CD14-positive monocyte (primary cell): ENCODE results near the gene CDHR2. TPM values are rescaled to one million over a fixed set of nuclear protein-coding genes. Genes with fewer than 3 reads are reported as not detected.

ENCODE experiments used
- DNase-seq, 3 donors: peaks; one replicate each; pipeline ENCODE4 v3.0.0-alpha.2; 2011 to 2022
- H2AFZ ChIP-seq: 2 replicates; pipeline ENCODE4 v1.6.0; 2012; ENCODE audit warnings: mild to moderate bottlenecking, low read depth, low read length, inconsistent platforms; ENCODE audit not compliant: insufficient read depth, poor library complexity, severe bottlenecking
- H3K27ac ChIP-seq, 2 donors: 1 replicate in 1 of 2; 2 replicates in 1 of 2; pipeline ENCODE4 v1.5.1; 2012 to 2013; ENCODE audit warnings: low read length in 2 of 2, control low read depth in 1 of 2, inconsistent platforms in 1 of 2, low read depth in 1 of 2, mild to moderate bottlenecking in 1 of 2
- H3K27me3 ChIP-seq, 2 donors: one replicate each; pipeline versions ENCODE4 v1.6.0 to v1.6.1; 2011 to 2013; ENCODE audit warnings: low read length in 2 of 2; ENCODE audit not compliant: control insufficient read depth in 2 of 2, insufficient read depth in 2 of 2
- H3K36me3 ChIP-seq, 2 donors: replicated peaks in 1 of 2; 1 replicate in 1 of 2; 2 replicates in 1 of 2; pipeline versions ENCODE4 v1.5.1 to v1.6.1; 2012 to 2013; ENCODE audit warnings: low read length in 2 of 2, control low read depth in 1 of 2, inconsistent platforms in 1 of 2, mild to moderate bottlenecking in 1 of 2; ENCODE audit not compliant: insufficient read depth in 2 of 2, control insufficient read depth in 1 of 2
- H3K4me1 ChIP-seq, 2 donors: 1 replicate in 1 of 2; 2 replicates in 1 of 2; pipeline versions ENCODE4 v1.5.1 to v1.6.1; 2012 to 2013; ENCODE audit warnings: low read length in 2 of 2, control low read depth in 1 of 2, inconsistent platforms in 1 of 2, mild to moderate bottlenecking in 1 of 2, moderate library complexity in 1 of 2; ENCODE audit not compliant: insufficient read depth in 2 of 2, control insufficient read depth in 1 of 2
- H3K4me2 ChIP-seq: replicated peaks from 2 replicates; pipeline ENCODE3; 2012; ENCODE audit warnings: low read length, moderate library complexity, mild to moderate bottlenecking; ENCODE audit not compliant: poor library complexity, severe bottlenecking; ENCODE audit errors: extremely low read depth
- H3K4me3 ChIP-seq, 3 experiments: fragments of 200-600 bp in 1 of 3; sonication (generic) in 1 of 3; replicated peaks in 1 of 3; 1 replicate in 2 of 3; 2 replicates in 1 of 3; pipeline ENCODE4 v1.5.1; 2011 to 2013; ENCODE audit warnings: low read length in 3 of 3, mild to moderate bottlenecking in 3 of 3, control low read depth in 2 of 3, low read depth in 2 of 3, inconsistent platforms in 1 of 3, moderate library complexity in 1 of 3
- H3K79me2 ChIP-seq: 2 replicates; pipeline ENCODE4 v1.6.0; 2012; ENCODE audit warnings: mild to moderate bottlenecking, control low read depth, inconsistent platforms, low read length, moderate library complexity; ENCODE audit not compliant: insufficient read depth
- H3K9ac ChIP-seq: 2 replicates; pipeline ENCODE4 v1.6.0; 2017; ENCODE audit warnings: low read length, mild to moderate bottlenecking; ENCODE audit not compliant: insufficient read depth, poor library complexity, severe bottlenecking
- H3K9me3 ChIP-seq, 2 donors: replicated peaks in 1 of 2; 1 replicate in 1 of 2; 2 replicates in 1 of 2; pipeline versions ENCODE4 v1.5.1 to v1.6.1; 2012 to 2013; ENCODE audit warnings: low read length in 2 of 2, control low read depth in 1 of 2; ENCODE audit not compliant: control insufficient read depth in 1 of 2, insufficient read depth in 1 of 2
- H4K20me1 ChIP-seq: 2 replicates; pipeline ENCODE4 v1.6.0; 2012; ENCODE audit warnings: mild to moderate bottlenecking, low read length, control low read depth, moderate library complexity; ENCODE audit not compliant: insufficient read depth
- H3K27ac Mint-ChIP-seq, 7 donors: one replicate each; pipeline ENCODE4 v1.8.0; 2020; ENCODE audit warnings: mild to moderate bottlenecking in 7 of 7, mixed read lengths in 7 of 7, moderate library complexity in 6 of 7, inconsistent platforms in 2 of 7
- H3K27me3 Mint-ChIP-seq, 3 donors: one replicate each; pipeline ENCODE4 v1.8.0; 2021 to 2022; ENCODE audit warnings: low read depth in 3 of 3, mild to moderate bottlenecking in 3 of 3, mixed read lengths in 3 of 3, moderate library complexity in 3 of 3, inconsistent platforms in 1 of 3
- H3K36me3 Mint-ChIP-seq, 2 donors: one replicate each; pipeline ENCODE4 v1.8.0; 2020; ENCODE audit warnings: mixed read lengths in 2 of 2, inconsistent platforms in 1 of 2, mild to moderate bottlenecking in 1 of 2
- H3K4me1 Mint-ChIP-seq: one replicate; pipeline ENCODE4 v1.8.0; 2020; ENCODE audit warnings: mild to moderate bottlenecking, mixed read lengths
- H3K4me3 Mint-ChIP-seq, 2 donors: one replicate each; pipeline ENCODE4 v1.8.0; 2020; ENCODE audit warnings: mild to moderate bottlenecking in 2 of 2, mixed read lengths in 2 of 2, moderate library complexity in 1 of 2
- H3K9me3 Mint-ChIP-seq, 7 donors: one replicate each; pipeline ENCODE4 v1.8.0; 2020 to 2022; ENCODE audit warnings: mixed read lengths in 7 of 7, mild to moderate bottlenecking in 6 of 7, moderate library complexity in 6 of 7, inconsistent platforms in 2 of 7
- WGBS: methylation state at CpG from one replicate; pipeline ENCODE4 v1.1.5; 2013; ENCODE audit warnings: missing lambda C conversion rate; ENCODE audit not compliant: insufficient coverage; 5-methylcytosine and 5-hydroxymethylcytosine counted together
- intact Hi-C, 2 donors: fragments of 100-400 bp; cut with micrococcal nuclease; formaldehyde crosslinking; loops; one replicate each; pipeline versions ENCODE4 v1.15.0 to v1.15.1; 2023
- polyA plus RNA-seq, 3 donors: library from polyadenylated mRNA; depleted of rRNA in 1 of 3; unstranded in 2 of 3; stranded (reverse) in 1 of 3; fragments of 300-500 nt in 2 of 3; fragments of >200 nt in 1 of 3; fragmentation: Illumina TruSeq in 2 of 3; gene quantifications; 1 replicate in 2 of 3; 2 replicates in 1 of 3; pipeline ENCODE4 v1.2.3, GENCODE V29; 2012 to 2021
- TF ChIP-seq, protein P1 (sequence below): fragments of 200-600 bp; IDR thresholded peaks from one replicate; pipeline ENCODE4 v1.8.0; 2022; ENCODE audit warnings: antibody characterized with exemption, mild to moderate bottlenecking

Gene CDHR2
- polyA plus RNA-seq, 3 donors: 0.12 TPM; not detected in 2

DNA sequence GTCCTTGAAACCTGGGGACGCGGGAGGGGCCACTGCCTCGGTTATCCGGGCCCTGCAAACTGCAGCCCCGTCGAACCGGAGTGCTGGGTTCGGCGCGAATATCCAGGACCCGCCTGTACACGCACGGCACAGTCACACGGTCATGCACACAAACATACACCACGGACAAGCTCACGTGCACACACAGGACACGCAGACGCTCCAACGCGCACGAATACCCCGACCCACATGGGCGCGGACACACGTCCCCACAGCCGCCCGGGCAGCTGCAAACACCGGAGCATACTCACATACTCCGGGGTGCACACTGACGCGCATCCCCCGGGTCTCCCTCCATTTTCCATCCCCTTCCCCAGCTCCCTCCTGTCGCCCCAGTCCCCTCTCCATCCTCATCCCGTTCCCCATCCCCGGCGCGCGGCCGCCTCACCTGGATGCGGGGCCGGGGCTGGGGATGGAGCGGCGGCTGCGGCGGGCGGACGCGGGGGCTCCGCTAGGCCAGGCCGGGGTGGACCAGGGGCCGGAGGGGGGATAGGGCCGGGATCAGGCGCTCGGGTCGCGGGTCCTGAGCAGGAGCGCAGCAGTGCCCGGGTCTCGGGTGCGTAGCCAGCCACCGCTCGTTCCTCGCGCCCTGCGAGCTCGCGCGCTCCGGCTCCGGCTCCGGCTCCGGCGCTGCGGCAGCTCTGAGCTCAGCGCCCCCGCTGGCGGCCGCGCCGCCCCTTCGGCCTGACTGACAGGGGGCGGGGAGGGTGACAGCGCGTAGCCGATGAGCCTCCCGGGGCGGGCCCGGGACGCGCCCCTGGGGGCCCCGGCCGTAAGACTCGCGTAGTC lies 80.9 kb downstream of the CDHR2 start, which contains the start of the genes EIF4E1B and SNCB:
TSS of gene EIF4E1B (plus strand) at position 823 of the 828 bp plus-strand sequence. CDS start 12,113 bp downstream, outside the sequence.
TSS of gene SNCB (minus strand) at position 682 of the 828 bp plus-strand sequence. CDS start 880 bp downstream, outside the sequence.
- H3K27ac ChIP-seq: no peak within 1 kb of the TSS
- H3K4me1 Mint-ChIP-seq: peaks cover 11% of the 10 kb centered on the region
- peaks cover 0 to 5% of the 10 kb centered on the region in 2 donors for H3K4me1 ChIP-seq
- peak within 1 kb of the TSS in 1 of 2 donors; percentile 89 for H3K4me3 Mint-ChIP-seq
- H3K27me3 ChIP-seq: peaks cover 41 to 89% of the 10 kb centered on the region in 2 donors
- intact Hi-C loops: no loop called here
- no peak within 1 kb of the TSS for H3K4me2 ChIP-seq
- no peaks in the 10 kb centered on the region for H3K36me3 ChIP-seq
- peaks cover 0 to 9% of the 10 kb centered on the region in 2 donors for H3K9me3 ChIP-seq
- peaks cover 0 to 11% (median 4%) of the 10 kb centered on the region in 7 donors for H3K9me3 Mint-ChIP-seq
- no peaks in the 10 kb centered on the region for H4K20me1 ChIP-seq
- DNase-seq: no peak
- H3K4me3 ChIP-seq: no peak within 1 kb of the TSS
- H2AFZ ChIP-seq: no peak within 1 kb of the TSS
- under 1% methylated on average over 84 of the region's 94 CpGs for WGBS
- peaks cover 0 to 4% of the 10 kb centered on the region in 2 donors for H3K36me3 Mint-ChIP-seq
- H3K79me2 ChIP-seq: no peaks in the 10 kb centered on the region
- H3K27ac Mint-ChIP-seq: no peak within 1 kb of the TSS
- H3K27me3 Mint-ChIP-seq: peaks cover 72 to 86% (median 81%) of the 10 kb centered on the region in 3 donors
- TF ChIP-seq, protein P1, sequence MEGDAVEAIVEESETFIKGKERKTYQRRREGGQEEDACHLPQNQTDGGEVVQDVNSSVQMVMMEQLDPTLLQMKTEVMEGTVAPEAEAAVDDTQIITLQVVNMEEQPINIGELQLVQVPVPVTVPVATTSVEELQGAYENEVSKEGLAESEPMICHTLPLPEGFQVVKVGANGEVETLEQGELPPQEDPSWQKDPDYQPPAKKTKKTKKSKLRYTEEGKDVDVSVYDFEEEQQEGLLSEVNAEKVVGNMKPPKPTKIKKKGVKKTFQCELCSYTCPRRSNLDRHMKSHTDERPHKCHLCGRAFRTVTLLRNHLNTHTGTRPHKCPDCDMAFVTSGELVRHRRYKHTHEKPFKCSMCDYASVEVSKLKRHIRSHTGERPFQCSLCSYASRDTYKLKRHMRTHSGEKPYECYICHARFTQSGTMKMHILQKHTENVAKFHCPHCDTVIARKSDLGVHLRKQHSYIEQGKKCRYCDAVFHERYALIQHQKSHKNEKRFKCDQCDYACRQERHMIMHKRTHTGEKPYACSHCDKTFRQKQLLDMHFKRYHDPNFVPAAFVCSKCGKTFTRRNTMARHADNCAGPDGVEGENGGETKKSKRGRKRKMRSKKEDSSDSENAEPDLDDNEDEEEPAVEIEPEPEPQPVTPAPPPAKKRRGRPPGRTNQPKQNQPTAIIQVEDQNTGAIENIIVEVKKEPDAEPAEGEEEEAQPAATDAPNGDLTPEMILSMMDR: no peak
- H3K9ac ChIP-seq: no peak within 1 kb of the TSS

DNA sequence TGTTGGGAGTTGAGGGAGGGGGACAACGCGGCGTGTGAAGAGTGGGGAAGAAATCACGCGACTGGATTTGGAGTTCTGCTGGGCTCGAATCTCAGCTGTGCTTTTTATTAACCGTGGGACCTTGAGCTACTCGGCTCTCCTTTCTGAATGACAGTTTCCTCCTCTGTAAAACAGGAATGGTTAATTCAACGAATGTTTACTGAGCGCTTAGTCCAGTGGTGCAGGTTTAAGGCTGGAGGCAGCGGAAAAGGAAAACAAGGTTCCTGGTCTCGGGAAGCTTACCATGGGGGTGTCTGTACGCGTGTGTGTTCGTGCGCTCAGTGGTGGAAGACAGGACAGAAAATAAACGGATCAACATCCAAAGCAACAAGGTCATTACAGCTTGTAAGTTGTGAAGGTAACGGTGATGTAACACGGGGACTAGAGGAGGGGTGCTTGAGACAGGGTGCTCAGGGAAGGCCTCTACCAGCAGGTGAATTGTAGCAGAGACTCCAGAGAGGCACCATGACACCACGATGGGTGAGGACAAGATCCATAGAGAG lies 81.6 kb downstream of the CDHR2 start:
- Mint-ChIP-seq H3K36me3 (peaks cover 0 to 4% of the 10 kb centered on the region in 2 donors), H3K27ac (no peak overlapping the region), H3K9me3 (peaks cover 0 to 17% (median 6%) of the 10 kb centered on the region in 7 donors), H3K27me3 (peaks cover 75 to 89% (median 80%) of the 10 kb centered on the region in 3 donors), H3K4me3 (peak overlapping the region in 1 of 2 donors; percentile 66), H3K4me1 (peaks cover 11% of the 10 kb centered on the region)
- DNase-seq: no peak
- Histone ChIP-seq H3K4me1 (peaks cover 0 to 5% of the 10 kb centered on the region in 2 donors), H3K79me2 (no peaks in the 10 kb centered on the region), H3K9ac (no peak overlapping the region), H3K27ac (no peak overlapping the region), H2AFZ (no peak overlapping the region), H3K36me3 (no peaks in the 10 kb centered on the region), H4K20me1 (no peaks in the 10 kb centered on the region), H3K9me3 (peaks cover 0 to 9% of the 10 kb centered on the region in 2 donors), H3K4me3 (no peak overlapping the region), H3K4me2 (no peak overlapping the region), H3K27me3 (peaks cover 41 to 84% of the 10 kb centered on the region in 2 donors)
- WGBS: 6% methylated on average over 15 of the region's 20 CpGs
- TF ChIP-seq, protein P1: no peak
- intact Hi-C loops: no loop called here
